NCI-H748 (cell line): Measurements from ENCODE around the gene PRPF19.
A peak's percentile ranks its signal among the peaks of the same experiment; 100 is the strongest.

Source experiments
- DNase-seq: peaks from one replicate; lab custom pipeline; 2025; ENCODE audit not compliant: unreplicated experiment; lab: John Stamatoyannopoulos, UW

PRPF19 gene

GRCh38 chr11:60875366-60876167 lies 30.8 kb downstream of the PRPF19 start:
- no peak for DNase-seq

- no peak for DNase-seq
Observed at GRCh38 chr11:60874421-60875365, 31.7 kb downstream of the PRPF19 start.

GRCh38 chr11:60873533-60873932 lies 32.9 kb downstream of the PRPF19 start:
- no peak for DNase-seq

- no peak for DNase-seq
Observed at GRCh38 chr11:60872961-60873524, 33.3 kb downstream of the PRPF19 start.

- DNase-seq = no peak
Observed at GRCh38 chr11:60872124-60872960, 34.0 kb downstream of the PRPF19 start.

GRCh38 chr11:60871378-60872061 lies 34.9 kb downstream of the PRPF19 start:
- DNase-seq = no peak

GRCh38 chr11:60870733-60871377 lies 35.5 kb downstream of the PRPF19 start:
- DNase-seq = no peak

GRCh38 chr11:60870276-60870675 lies 36.1 kb downstream of the PRPF19 start:
- peak; percentile 68 for DNase-seq

- DNase-seq = no peak
Observed at GRCh38 chr11:60869451-60869825, 36.9 kb downstream of the PRPF19 start.

- no peak for DNase-seq
Observed at GRCh38 chr11:60868682-60869450, 37.5 kb downstream of the PRPF19 start.

GRCh38 chr11:60867871-60868681 lies 38.3 kb downstream of the PRPF19 start:
- no peak for DNase-seq

GRCh38 chr11:60866911-60867870 lies 39.2 kb downstream of the PRPF19 start, which contains the start of gene ZP1:
ZP1 (plus strand) TSS chr11:60867542; CDS start chr11:60867562, 20 bp downstream.
- DNase-seq = no peak

- DNase-seq = no peak
Observed at GRCh38 chr11:60864856-60865513, 41.4 kb downstream of the PRPF19 start.

GRCh38 chr11:60863550-60864521 lies 42.5 kb downstream of the PRPF19 start:
- DNase-seq = no peak

GRCh38 chr11:60862171-60862570 lies 44.2 kb downstream of the PRPF19 start:
- DNase-seq = no peak
